PFSK-1 (cell line): ENCODE results near the gene S100A8.

Source experiments
- FOXP2 ChIP-seq: optimal IDR thresholded peaks from 2 replicates; pipeline ENCODE3; 2011; ENCODE audit warnings: borderline replicate concordance, control low read depth, inconsistent platforms; ENCODE audit not compliant: insufficient read depth; ENCODE audit errors: extremely low read length, extremely low read depth
- POLR2AphosphoS5 ChIP-seq: IDR thresholded peaks from 2 replicates; pipeline ENCODE4 v1.6.1; 2012; ENCODE audit warnings: low read depth, mild to moderate bottlenecking, control low read depth, low read length, moderate library complexity
- REST ChIP-seq, 2 experiments: IDR thresholded peaks; 2 replicates each; pipeline versions ENCODE4 v1.6.1 to v1.8.0; 2011 to 2012; ENCODE audit warnings: low read depth in 2 of 2, low read length in 2 of 2, control low read depth in 1 of 2, inconsistent platforms in 1 of 2, mild to moderate bottlenecking in 1 of 2, moderate library complexity in 1 of 2; ENCODE audit not compliant: insufficient read depth in 1 of 2
- SIN3A ChIP-seq: IDR thresholded peaks from 2 replicates; pipeline ENCODE4 v1.6.1; 2012; ENCODE audit warnings: mild to moderate bottlenecking, low read length, moderate library complexity, borderline replicate concordance; ENCODE audit not compliant: insufficient read depth
- TAF1 ChIP-seq: IDR thresholded peaks from 2 replicates; pipeline ENCODE4 v1.6.1; 2012; ENCODE audit warnings: low read length, control low read depth, borderline replicate concordance; ENCODE audit not compliant: insufficient read depth

Gene S100A8

GRCh38 chr1:153389973-153390879, 647 bp downstream of the S100A8 start:
- no peak for TF ChIP-seq SIN3A
- no peak for TF ChIP-seq TAF1
- TF ChIP-seq FOXP2, result no peak
- TF ChIP-seq POLR2AphosphoS5, result no peak
- TF ChIP-seq REST (IDR thresholded peaks at IDR 0.05; ENCODE audit: insufficient read depth in 1 of 2, low read depth in 2 of 2, low read length in 2 of 2), result no peak

GRCh38 chr1:153389401-153389800, 1.5 kb downstream of the S100A8 start:
- TF ChIP-seq TAF1 (no peak), REST (IDR thresholded peaks at IDR 0.05; ENCODE audit: insufficient read depth in 1 of 2, low read depth in 2 of 2, low read length in 2 of 2) (no peak)

- TF ChIP-seq REST (IDR thresholded peaks at IDR 0.05; ENCODE audit: insufficient read depth in 1 of 2, low read depth in 2 of 2, low read length in 2 of 2) (no peak), FOXP2 (no peak), POLR2AphosphoS5 (no peak), TAF1 (no peak), SIN3A (no peak)
These were observed 3.1 kb downstream of the S100A8 start for GRCh38 chr1:153387785-153388184.

GRCh38 chr1:153387001-153387400, 3.9 kb downstream of the S100A8 start:
- TF ChIP-seq REST (IDR thresholded peaks at IDR 0.05; ENCODE audit: insufficient read depth in 1 of 2, low read depth in 2 of 2, low read length in 2 of 2), result no peak
- no peak for TF ChIP-seq FOXP2
- no peak for TF ChIP-seq TAF1
- TF ChIP-seq POLR2AphosphoS5, result no peak
- TF ChIP-seq SIN3A, result no peak

GRCh38 chr1:153386500-153386901, 4.4 kb downstream of the S100A8 start:
- no peak for TF ChIP-seq POLR2AphosphoS5
- TF ChIP-seq FOXP2, result no peak
- no peak for TF ChIP-seq TAF1
- no peak for TF ChIP-seq REST (IDR thresholded peaks at IDR 0.05; ENCODE audit: insufficient read depth in 1 of 2, low read depth in 2 of 2, low read length in 2 of 2)
- TF ChIP-seq SIN3A, result no peak
